Hematopoietic multipotent progenitor cell treated with erythropoietin and hydrocortisone succinate and interleukin-3 and kit ligand, for 15 days (in vitro differentiated cells): ENCODE data around the gene BAIAP2L2.
"Not testable (repeated sequence)": the region's sequence is repeated elsewhere in the genome, so short reads cannot be mapped to it uniquely, and the experiment has no call there.

Experiments used
- DNase-seq: peaks from one replicate; pipeline ENCODE4 v3.0.0-alpha.2; 2015; ENCODE audit warnings: low spot score

The BAIAP2L2 gene

DNA sequence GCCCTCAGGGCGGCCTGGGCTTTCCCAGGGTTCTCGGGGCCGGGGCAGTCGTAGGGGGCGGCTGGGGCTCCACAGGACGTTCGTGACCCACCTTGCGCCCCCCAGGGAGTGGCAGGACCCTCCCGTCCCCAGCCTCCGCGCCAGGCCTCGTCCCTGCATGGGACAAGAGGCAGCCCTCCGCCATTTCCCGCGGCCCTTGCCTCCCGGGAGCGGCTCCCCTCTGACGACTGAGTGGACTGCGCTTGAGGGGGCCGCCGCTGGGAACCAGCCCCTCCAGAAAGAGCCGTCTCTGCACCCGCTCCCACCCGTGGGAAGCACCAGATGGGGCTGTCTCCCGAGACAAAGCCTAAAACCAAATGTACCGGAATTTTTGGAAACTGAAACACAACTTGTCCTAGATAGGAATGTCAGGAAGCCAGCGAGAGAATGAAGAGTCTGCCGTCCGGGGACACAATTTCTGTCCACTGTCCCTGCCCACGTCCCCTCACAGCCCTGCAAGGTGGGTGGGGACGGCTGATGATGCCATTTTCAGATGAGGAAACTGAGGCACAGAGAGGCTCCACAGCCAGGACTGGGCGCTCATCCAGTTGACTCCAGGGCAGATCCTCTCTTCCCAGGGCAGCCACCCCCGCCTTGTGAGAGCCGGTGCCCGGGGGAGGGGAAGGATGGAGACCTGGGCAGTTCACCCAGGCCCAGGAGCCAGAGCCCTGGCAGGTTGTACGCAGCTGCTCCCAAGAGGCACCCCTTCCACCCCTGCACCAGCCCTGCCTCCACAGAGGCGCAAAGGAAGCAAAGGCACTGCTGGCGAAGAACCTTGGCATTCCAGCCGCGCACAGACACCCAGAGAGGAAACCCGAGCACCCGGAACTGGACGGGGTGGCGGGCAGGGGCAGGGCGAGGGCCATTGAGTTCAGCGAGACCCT is 71.3 kb downstream of the BAIAP2L2 start:
- DNase-seq = no peak

- no peak for DNase-seq
These were observed 72.1 kb downstream of the BAIAP2L2 start for GRCh38 chr22:38038426-38038825.

DNA sequence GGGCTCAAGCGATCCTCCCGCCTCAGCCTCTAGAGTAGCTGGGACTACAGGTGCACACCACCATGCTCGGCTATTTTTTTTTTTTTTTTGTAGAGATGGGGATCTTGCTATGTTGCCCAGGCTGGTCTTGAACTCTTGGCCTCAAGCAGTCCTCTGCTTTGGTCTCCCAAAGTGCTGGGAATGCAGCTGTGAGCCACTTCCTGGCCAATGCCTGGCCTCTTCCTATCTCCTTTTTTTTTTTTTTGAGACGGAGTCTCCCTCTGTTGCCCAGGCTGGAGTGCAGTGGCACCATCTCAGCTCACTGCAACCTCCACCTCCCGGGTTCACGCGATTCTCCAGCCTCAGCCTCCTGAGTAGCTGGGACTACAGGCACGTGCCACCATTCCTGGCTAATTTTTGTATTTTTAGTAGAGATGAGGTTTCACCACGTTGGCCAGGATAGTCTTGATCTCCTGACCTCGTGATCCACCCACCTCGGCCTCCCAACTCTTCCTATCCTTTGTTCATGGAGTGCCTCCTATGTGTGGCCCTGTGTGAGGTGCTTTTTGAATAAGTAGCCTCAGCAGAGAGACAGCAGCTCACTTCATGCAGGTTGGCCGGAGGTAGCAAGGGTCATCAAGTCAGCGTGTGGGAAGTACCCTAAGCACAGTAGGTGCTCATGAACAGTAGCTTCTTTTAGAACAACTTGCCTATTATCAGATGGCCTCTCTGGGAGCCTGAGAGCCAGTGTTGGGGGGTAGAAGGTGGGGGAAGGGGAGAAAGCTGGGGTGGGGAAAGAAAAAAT is 72.9 kb downstream of the BAIAP2L2 start:
- DNase-seq = not testable (repeated sequence)

- no peak for DNase-seq
These were observed 74.0 kb downstream of the BAIAP2L2 start for GRCh38 chr22:38036392-38037062.

DNA sequence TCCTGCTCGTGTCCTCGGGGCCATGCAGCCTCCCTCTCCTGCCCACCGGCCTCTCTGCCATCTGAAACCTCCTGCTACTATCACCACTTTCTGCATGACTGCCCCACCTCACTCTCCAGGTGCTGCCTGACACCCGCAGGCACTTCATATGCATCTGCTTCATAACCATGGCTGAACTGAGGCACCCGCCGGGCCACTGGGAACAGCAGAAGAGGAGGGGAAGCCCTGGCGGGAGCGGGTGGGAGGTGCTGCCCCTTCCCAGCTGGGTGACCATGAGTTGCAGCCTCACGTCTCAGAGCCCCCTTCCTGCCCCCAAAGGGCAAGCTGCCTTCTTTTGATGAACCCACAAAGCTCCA is 75.0 kb downstream of the BAIAP2L2 start:
- DNase-seq = no peak
